Measurements from ENCODE around the gene TPRG1.
A peak's percentile ranks its signal among the peaks of the same experiment; 100 is the strongest.

The TPRG1 gene, protein sequence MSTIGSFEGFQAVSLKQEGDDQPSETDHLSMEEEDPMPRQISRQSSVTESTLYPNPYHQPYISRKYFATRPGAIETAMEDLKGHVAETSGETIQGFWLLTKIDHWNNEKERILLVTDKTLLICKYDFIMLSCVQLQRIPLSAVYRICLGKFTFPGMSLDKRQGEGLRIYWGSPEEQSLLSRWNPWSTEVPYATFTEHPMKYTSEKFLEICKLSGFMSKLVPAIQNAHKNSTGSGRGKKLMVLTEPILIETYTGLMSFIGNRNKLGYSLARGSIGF

DNA sequence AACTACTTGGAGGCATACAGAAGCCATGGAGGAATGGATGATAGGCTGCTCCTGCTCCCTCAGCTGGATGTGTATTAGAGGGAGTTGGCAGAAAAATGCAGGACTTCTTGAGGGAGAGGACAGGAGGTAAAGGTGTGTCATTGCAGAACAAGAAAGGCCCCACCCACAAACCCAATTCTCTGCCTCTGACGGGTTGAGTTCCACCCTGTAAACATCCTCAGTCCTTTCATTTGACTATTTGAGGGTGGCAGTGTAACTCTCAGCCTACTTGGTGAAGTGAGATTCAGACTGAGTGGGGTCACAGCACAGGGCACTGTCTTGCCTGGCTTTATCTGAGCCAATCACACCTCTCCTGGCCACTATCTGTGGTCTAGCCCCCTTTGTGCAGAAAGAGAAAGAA, at the start of gene TPRG1:
Gene TPRG1 (plus strand): TSS at position 265 of the 400 bp plus-strand sequence. CDS start 35,414 bp downstream, outside the sequence.
- DNase-seq, result no peak

DNA sequence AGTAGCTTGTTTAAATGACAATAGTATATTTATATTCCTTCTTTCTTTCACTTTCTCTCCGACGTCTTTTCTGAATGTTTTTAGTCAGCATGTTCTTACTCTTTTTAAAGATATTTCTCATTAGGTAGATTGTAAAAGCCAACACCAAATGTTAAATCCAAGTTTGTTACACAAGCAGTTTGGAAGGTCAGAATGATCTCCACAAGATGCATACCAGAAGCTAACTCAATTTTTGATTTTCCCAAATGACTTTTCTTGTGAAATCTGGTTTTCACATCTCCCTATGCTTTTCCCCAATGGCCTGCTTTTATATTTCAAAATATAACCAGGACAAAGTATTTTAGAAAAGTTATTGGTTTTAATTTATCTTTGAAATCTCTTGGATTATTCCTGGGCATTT, 49.7 kb upstream of the TPRG1 start:
- no peak for DNase-seq

GRCh38 chr3:189122526-189123205, 49.1 kb upstream of the TPRG1 start:
- no peak for DNase-seq

- DNase-seq, result no peak
Measured at GRCh38 chr3:189123595-189124387, 48.0 kb upstream of the TPRG1 start.

- DNase-seq, result peak; percentile 68
Measured at GRCh38 chr3:189132231-189132671, 39.5 kb upstream of the TPRG1 start.

- no peak for DNase-seq
Measured at GRCh38 chr3:189132839-189133238, 38.9 kb upstream of the TPRG1 start.

DNA sequence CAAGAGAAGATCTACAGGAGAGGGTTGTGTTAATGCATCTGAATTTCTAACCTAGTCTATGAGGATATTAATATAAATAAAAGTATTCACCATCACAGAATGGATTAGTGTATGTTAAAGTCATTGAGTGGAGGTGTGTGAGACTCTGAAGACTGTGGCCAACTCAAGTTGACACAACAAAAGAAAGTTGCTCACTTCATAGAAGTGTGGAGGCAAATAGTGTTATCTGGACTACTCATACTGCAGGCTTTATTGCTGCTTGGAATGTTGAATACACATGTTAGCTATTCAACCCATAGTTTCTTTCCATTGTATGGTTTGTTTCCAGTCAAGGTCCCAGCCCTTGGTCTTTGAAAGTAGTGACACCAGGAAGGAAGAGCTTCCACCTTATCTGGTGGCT, 38.0 kb upstream of the TPRG1 start:
- no peak for DNase-seq

- no peak for DNase-seq
Measured at GRCh38 chr3:189137416-189137815, 34.4 kb upstream of the TPRG1 start.

- no peak for DNase-seq
Measured at GRCh38 chr3:189138901-189139610, 32.7 kb upstream of the TPRG1 start.

DNA sequence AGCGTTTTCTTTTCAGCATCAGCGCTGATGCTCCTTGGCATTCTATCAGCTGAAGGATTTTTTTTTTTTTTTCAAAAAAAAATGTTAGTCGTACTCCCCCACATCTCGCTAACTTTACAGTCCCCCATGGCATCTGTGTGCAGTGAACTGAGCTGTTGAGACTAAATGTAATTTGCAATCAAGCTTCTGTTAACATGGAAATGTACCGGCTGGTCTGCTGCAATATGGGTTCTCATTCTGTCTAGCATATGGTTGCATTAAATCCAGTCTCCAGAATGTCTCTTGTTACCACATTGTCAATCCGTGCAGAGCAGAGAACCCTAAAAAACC, 32.2 kb upstream of the TPRG1 start:
- DNase-seq, result no peak

GRCh38 chr3:189142527-189142926, 29.2 kb upstream of the TPRG1 start:
- DNase-seq, result no peak

DNA sequence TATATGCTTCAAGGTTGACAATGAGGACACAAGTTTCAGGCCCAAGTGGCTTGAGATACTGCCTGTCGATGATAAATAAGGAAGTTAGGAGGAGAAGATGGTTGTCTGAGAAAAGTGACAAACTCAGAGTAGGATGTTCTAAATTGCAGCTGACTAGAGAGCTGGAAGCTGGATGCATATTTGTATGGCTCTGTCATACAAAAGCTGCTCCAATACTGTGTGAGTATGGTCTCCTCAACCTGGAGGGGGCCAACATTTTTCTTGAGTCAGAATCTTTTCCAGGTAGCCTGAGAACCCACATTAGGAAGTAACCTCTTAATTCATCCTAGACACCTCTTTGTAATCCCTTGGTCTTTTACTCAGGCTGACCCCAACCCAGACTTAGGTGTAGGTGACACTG, 28.4 kb upstream of the TPRG1 start:
- no peak for DNase-seq

DNA sequence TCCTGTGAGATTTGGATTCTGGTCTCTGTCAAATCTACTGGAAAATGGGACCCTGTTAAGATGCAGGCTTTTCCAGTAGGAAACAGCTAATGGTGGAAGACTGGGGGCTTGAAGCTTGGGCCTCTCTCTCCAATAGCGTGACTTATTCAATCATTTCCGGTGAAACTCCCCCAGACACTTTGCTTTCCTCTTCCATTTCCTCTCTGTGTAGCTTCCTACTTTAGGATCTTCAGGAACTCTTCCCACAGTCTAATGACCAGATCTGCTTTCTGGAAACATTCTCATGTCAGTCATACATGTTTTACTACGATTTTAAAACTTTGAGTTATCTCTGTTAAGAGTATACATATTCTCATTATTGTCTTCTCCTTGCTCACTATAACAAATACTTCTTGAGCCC, 28.0 kb upstream of the TPRG1 start:
- DNase-seq, result no peak

- no peak for DNase-seq
Measured at GRCh38 chr3:189144645-189145044, 27.1 kb upstream of the TPRG1 start.

DNA sequence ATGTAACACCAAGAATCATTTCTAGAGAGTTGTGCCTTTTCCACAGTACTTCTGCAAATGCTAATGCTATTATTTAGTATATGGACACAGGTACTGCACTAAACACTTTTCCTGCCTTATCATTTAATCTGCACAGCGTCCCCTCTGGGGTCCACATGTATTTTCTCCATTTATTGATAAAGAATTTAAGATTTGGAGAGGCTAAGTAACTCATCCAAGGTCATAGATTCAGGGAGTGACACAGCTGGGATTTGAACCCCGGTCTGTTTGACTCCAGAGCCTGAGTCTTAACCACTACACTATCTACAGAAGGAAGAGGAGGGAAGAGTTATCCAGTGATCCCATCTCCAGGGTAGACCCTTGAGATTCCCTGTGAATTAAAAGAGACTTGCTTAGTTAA, 24.9 kb upstream of the TPRG1 start:
- DNase-seq, result no peak

- peak; percentile 65 for DNase-seq
Measured at GRCh38 chr3:189148081-189148507, 23.7 kb upstream of the TPRG1 start.

- no peak for DNase-seq
Measured at GRCh38 chr3:189149203-189149602, 22.6 kb upstream of the TPRG1 start.

DNA sequence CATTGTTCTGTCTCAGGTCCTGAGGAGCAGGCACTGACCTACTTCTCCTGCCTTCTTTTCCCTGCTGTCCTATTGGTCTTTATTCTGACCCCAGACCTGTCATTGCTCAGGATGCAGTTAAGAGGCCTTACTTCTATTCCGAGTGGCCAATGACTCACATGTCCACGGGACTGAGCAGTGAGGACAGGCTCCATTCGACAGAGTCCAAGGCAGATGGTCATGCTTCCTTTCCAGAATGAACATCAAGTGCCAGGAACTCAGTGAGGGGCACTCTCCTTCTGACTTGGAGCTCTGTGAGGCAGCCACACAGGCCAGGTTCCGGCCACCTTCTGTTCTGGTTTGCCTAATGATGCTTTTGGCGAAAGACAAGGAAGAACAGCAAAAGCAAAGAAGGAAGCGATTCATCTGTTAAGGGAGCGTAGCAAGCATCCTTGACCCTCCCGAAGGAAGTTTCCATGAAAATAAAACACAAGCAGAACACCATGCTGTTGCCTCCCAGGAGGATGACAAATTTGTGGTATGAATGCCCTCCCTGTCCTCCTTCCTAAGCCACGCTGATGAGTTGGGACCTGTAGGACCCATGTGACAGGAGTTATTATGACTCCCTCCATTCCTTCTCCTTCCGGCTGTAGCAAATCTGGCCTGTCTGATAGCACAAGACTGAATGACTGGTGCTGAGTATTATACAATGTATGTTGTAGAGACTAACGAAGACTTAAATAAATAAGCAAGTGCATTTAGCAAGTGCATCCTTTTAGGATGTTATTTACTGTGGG, 14.4 kb upstream of the TPRG1 start:
- DNase-seq, result no peak

DNA sequence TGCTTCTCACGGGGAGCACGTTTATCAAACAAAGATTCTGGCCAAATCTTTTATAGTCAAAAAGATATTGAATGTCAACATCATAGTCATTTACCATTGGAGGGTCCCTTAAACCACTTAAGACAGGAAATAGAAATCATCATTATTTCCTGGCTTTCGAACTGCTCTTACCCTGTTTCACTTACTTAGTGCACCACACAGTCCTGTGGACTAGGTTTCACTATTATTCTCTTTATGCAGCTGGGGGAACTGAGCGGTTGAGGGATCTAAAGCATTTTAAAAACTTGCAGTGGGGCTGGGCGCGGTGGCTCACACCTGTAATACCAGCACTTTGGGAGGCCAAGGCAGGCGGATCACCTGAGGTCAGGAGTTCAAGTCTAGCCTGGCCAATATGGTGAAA, 13.7 kb upstream of the TPRG1 start:
- DNase-seq, result no peak

DNA sequence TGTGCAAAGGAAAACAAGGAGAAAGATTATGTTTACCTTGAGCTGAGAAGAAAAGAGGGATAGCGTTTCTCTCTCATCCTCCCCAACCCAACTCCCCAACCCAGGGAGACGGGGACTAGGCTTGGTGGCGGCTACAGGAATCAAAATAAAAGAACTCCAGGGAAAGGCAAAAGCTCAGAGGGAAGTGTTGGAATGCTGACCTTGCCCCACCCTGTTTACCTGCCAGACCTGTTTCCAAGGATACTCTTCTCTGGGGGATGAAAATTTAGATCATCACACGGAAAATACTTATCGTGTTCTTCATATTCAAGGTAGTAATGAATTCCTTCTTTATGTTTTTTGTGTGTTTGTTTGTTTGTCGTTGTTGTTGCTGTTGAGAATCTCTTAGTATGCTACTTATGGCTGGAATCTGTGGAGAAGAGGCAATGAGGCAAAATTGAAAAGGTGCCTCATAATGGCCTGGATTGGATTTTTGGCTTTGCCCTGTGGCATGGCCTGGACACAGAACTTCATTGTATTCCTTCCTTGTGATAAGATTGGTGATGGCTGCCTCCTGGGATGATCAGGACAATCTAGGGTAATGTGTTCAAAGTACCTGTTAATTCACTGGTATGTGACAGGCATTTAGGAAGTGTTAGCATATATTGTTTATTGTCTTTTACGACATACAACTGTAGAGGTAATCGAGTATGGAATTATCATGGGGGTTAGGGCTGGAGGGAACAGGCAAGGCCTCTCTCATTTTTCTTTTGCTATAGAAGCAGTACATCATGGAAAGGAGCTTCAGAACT, 11.1 kb upstream of the TPRG1 start:
- no peak for DNase-seq

DNA sequence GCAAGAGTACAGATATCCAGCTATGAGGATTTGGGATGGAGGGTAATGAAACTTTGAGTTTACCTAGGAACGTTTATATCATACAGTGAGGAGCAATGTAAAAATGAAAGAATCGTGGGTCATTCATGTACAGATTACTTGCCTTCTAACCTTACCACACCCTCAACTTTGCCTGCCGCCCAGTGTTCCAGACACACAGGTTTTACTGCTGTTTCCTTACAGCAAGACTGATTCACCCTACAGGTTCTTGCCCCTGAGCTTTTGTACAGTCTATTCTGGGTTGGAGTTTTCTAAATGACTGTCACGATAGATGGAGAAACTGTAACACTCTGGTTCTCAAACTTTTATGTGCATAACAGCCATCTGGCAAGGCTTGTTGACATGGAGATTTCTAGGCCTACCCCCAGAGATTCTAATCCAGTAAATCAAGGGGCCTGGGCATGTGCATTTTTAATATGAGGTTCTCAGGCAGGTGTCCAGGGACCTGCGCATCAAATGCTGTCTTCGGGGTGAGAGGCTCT, 6.6 kb upstream of the TPRG1 start:
- no peak for DNase-seq

Data from activated T-cell treated with anti-CD3 and anti-CD28 coated beads, Interleukin-2, amount 50 U/mL, for 1 hour (primary cell).